GM19455 (cell line): Measurements from ENCODE around the gene GADL1.

ENCODE experiments used
- ATAC-seq: cut with Tn5 transposase; IDR thresholded peaks from one replicate; pipeline ENCODE4 v1.9.1; 2021; ENCODE audit not compliant: unreplicated experiment

Gene GADL1, protein sequence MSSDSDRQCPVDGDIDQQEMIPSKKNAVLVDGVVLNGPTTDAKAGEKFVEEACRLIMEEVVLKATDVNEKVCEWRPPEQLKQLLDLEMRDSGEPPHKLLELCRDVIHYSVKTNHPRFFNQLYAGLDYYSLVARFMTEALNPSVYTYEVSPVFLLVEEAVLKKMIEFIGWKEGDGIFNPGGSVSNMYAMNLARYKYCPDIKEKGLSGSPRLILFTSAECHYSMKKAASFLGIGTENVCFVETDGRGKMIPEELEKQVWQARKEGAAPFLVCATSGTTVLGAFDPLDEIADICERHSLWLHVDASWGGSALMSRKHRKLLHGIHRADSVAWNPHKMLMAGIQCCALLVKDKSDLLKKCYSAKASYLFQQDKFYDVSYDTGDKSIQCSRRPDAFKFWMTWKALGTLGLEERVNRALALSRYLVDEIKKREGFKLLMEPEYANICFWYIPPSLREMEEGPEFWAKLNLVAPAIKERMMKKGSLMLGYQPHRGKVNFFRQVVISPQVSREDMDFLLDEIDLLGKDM

DNA sequence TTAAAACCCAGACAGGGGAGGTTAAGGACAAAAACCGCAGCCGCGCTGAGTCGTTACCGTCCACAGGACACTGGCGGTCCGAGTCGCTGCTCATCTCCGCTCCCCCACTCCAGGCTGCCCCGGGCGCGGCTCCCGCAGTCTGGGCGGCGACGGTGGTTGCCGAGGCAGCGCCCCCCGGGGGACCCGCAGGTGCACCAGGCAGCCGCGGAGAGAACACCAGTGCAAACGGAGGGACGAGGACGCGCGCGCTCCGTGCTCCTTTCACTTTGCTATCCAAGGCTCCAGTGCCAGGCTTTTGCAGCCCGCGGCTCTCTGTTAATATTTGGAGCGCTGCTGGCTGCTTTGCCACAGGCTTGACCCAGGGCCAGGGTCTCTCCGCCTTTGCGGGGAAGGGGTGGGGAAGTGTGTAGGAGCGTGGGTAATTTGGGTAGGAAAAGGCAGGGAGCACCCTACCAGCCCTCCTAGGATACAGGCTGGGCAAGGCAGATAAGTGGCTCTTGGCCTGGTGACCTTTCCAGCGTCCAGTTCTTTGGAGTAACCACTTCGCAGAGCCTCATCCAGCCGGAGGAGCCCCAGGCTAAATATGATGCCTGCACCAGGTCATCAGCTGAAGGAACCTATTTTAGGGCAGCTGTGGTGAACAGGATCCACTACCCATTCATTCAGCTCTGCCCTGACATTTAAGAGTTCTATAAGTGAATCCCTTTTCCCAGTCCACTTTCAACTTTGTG, at the start of gene GADL1:
GADL1 (minus strand) TSS at position 141 of the 731 bp plus-strand sequence; CDS start at position 94, 47 bp downstream.
- ATAC-seq, result no peak

DNA sequence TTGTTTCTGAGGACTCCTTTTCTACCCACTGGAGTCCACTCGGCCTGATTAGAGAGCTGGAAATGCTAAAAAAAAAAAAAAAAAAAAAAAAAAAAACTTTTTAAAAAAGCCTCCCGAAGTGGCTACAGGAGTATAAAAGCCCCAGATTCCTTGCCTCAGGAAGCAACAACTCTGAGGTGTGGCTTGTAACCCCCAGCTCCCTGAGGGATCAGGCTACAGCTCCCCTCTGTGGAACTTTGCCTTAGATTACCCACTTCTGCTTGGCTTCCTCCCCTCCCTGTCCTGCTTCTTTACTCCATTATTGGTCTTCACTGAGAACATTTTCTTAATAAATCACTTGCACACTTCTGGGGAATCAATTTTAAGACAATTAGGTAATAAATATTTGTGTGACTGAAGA, 49.7 kb upstream of the GADL1 start:
- ATAC-seq, result no peak

DNA sequence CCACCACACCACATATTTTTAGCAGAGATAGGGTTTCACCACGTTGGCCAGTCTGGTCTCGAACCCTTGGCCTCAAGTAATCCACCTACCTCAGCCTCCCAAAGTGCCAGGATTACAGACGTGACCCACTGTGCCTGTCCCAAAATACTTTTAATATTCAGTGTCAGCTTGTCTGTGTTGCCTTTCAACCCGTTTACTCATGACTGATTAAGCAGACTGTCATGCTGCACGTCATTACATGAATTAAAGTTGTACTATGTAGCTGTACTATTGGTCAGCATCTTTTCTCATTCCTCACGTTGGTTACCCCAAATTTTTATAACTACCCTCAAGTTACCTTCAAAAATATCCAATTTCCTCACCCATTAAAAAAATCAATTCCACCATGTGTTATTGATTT, 48.7 kb upstream of the GADL1 start:
- no peak for ATAC-seq

DNA sequence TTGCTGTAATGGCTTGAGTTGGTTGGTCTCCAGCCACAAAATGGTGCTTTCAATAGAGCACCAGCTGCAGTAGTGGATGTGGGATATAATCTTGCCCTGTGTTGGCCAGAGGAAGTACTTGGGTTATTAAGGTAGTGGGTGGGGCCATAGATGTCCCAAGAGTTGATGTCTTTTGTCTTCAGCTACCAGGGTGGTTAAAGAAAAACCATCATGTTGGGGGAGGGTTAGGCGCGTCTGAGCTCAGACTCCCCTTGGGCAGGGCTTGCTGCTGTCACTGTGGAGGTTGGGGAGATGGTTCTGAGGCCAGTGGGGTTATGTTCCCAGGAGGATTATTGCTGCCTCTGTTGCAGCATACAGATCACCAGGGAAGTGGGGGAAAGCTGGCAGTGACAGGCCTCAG, 46.9 kb upstream of the GADL1 start:
- no peak for ATAC-seq

DNA sequence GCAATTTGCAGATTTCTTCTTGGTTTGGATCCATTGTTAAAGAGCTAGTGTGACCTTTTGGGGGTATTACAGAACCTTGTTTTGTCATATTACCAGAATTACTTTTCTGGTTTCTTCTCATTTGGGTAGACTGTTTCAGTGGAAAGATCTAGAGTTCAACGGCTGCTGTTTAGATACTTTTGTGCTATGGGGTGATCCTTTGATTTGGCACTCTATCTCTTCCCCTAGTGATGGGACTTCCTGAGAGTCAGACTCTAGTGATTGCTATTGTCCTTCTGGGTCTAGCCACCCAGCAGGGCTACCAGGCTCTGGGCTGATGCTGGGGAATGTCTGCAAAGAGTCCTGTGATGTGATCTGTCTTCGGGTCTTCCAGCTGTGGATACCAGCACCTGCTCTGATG, 46.3 kb upstream of the GADL1 start:
- no peak for ATAC-seq

DNA sequence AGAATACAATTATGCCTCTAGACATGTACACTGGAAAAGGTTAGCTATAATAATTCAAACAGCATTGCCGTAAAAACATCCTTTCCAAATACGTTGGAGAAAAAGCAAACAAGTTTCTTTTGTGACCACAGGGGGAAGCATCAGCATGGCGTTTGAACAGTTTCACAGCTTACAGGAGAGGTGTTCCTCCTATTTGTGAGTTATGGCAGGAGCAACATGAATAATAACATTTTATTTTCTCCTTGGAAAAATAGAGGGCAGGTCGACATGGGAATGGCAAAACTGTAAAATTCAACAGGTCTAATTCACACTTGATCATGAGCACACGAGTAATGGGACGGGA, 39.7 kb upstream of the GADL1 start:
- ATAC-seq, result no peak

DNA sequence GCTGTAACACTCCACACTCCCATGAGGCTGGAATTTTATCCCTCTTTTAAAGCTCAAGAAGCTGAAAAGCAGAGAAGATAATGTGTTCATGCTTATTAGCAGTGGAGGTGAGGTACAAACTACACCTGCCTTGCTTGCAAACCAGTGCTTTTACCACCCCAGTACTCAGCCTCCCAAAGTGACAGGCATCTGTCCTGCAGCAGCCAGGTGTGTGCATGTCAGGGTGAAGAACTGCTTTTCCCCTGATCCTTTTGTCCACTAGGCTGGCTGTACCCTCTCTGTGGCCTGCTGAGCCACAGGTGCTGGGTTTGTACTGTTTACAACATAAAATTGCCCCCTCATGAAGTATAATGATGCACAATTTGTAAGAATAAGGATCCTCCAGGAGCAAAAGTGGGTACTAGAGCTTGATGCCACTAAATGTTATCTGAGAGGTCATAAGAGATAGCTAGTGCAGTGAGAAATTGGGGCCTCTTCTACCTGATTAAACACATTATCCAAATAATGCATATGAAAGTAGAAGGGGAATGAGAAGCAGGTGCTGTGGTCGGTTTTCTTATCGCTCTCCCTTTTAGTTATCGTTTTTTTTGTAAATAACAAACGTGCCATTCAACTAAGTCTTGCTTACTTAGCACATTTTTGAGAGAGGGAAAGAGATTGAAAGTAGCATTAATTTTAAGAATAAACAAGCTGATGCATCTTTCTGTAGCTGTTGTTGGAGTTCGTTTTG, 39.2 kb upstream of the GADL1 start:
- no peak for ATAC-seq

- no peak for ATAC-seq
Measured at GRCh38 chr3:30932513-30933098, 38.1 kb upstream of the GADL1 start.

DNA sequence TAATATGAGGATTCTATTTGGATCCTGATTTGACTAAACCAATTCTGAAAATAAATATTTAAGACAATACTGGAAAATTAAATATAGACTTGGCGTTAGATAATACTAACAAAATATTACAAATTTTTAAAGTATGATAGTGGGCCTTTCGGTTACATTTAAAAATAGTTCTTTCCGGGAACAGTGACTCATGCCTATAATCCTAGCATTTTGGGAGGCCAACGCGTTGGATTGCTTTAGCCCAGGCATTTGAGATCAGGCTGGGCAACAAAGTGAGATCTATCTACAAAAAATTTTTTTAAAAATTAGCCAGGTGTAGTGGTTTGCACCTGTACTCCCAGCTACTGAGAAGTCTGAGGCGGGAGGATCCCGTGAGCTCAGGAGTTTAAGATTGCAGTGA, 30.3 kb upstream of the GADL1 start:
- ATAC-seq, result no peak

DNA sequence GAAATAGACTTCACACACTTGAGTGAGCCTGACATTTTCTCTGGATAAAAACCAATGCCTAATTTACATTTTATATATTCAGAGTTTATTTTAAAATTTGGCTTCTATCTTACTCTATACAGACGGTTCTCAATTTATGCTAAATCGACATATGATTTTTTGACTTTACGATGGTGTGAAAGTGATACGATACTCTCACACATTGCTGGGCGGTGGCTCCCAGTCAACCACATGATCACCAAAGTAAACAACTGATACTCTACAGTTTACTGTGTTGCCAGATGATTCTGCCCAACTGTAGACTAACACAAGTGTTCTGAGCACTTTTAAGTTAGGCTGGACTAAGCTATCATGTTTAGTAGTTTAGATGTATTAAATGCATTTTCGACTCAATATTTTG, 25.1 kb upstream of the GADL1 start:
- no peak for ATAC-seq

DNA sequence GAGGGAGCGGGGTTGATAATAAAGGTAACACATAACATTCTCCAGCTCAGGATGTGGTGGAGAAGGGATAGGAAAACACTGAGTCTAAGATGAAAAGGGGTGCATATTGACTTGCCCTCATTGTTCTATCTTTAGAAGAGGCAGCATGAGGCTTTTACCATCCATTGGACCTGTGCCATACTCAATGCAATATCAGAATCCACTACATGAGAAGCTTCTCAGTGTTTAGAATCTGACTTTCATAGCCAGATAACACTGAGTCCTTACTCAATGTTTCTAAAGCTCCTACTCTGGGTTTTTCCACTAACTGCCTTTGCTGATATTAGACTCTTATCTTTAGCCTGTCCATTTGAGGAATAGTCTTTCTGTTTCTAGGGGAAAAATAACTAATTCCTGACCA, 24.3 kb upstream of the GADL1 start:
- no peak for ATAC-seq

GRCh38 chr3:30915782-30916181, 21.3 kb upstream of the GADL1 start:
- no peak for ATAC-seq

DNA sequence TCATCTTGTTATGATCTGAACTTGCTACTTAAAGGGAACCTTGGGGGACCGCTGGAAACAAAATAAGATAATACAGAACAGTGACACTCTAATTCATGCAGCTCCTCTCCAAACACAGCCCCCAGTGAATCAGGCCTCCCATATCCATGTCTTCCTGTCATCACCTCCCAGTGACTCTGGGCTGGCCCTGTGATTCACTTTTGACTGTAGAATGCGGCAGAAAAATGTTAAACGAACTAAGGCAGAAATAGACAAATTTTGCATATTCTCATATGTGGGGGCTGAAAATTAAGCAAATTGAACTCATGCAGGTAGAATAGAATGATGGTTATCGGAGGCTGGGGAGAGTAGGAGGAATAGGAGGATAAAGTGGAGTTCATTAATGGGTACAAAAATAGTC, 20.2 kb upstream of the GADL1 start:
- ATAC-seq, result no peak

DNA sequence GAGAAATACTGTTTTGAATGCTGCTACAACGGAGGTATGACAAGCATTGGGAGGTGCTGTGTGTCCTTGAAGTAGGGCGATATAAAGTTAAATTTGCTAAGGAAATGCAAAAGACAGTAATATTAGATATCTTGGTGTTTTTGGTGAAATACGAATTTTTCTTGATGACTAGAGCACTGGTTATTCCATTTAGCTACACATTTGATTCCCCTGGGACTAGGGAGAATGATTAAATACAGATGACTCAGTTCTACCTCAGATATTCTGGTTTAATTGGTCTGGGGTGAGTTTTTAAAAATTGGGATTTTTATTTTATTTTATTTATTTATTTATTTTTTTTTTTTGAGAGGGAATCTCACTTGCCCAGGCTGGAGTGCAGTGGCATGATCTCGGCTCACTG, 18.7 kb upstream of the GADL1 start:
- no peak for ATAC-seq

DNA sequence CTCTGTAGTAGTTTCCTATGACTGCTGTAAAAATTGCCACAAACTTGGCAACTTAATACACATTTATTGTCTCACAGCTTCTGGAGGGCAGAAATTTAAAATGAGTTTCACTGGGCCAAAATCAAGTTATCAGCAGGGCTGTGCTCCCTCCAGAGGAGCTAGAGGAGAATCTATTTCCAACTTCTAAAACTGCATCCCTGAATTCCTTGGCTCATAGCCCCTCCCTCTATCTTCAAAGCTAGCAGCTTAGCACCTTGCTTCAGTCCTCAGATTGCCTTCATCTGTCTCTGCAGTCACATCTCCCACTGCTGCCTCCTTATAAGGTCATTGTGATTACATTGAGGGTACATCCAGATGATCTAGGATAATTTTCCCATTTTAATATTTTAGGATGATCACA, 17.8 kb upstream of the GADL1 start:
- no peak for ATAC-seq

DNA sequence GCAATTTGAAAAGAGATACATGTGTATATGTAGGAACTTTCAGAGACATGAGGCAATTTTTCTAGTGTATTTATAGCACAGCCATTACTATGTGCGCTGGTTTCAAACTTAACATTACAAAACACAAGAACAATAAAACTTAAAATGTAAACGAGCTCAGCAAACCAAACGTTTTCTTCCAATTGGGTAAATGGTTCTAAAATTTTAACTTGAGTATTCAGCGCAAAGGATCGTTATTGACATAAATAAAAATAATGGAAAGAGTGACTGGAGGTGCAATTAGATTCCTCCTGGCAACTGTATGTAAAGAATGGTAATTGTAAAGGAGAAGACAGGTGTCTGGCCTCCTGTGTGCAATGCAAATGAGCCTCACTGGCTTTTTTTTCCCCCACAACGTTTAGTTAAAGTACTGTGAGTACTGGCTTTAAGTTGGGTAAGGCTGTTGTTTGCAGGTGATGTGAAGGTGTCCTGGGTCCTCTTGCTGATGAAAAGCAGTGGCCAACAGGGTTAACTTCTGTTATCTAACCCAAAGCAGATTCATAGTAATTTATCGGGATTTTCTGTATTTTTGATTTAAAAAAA, 14.1 kb upstream of the GADL1 start:
- ATAC-seq, result no peak

GRCh38 chr3:30904996-30905395, 10.5 kb upstream of the GADL1 start:
- no peak for ATAC-seq

GRCh38 chr3:30895329-30895728, 868 bp upstream of the GADL1 start:
- ATAC-seq, result no peak

GRCh38 chr3:30893678-30894325, 659 bp downstream of the GADL1 start:
- ATAC-seq, result no peak

DNA sequence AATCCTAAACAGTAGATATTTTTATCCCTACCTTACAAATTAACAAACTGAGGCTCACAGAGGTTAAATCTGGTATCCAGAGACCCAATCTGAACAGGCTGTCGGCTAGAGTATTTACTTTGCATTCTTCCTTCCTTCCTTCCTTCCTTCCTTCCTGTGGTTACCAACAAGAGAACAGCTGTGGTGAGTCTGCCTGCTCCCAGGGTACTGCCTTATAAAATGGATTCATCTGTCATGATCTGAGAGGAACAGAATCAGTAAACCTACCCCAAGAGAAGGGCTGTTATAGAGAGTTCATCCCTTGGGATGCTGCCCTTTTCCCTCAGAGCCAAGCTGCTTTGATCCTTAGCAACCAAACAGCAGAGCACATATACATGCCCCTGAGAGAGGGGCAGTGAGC, 3.6 kb downstream of the GADL1 start:
- ATAC-seq, result no peak

- ATAC-seq, result no peak
Measured at GRCh38 chr3:30886888-30887287, 7.6 kb downstream of the GADL1 start.
